IgD-negative memory B cell (primary cell): ENCODE data around the gene TMCC1. TPM values are rescaled to one million over a fixed set of nuclear protein-coding genes. Genes with fewer than 3 reads are reported as not detected.
"Not testable (repeated sequence)": the region's sequence is repeated elsewhere in the genome, so short reads cannot be mapped to it uniquely, and the experiment has no call there.

ENCODE experiments used
- H3K27ac Mint-ChIP-seq, 3 donors: one replicate each; pipeline ENCODE4 v1.8.0; 2020 to 2022; ENCODE audit warnings: mild to moderate bottlenecking in 3 of 3, mixed read lengths in 3 of 3, moderate library complexity in 1 of 3
- H3K27me3 Mint-ChIP-seq: one replicate; pipeline ENCODE4 v1.8.0; 2021; ENCODE audit warnings: mixed read lengths
- H3K36me3 Mint-ChIP-seq: one replicate; pipeline ENCODE4 v1.8.0; 2020; ENCODE audit warnings: mild to moderate bottlenecking, mixed read lengths
- H3K4me1 Mint-ChIP-seq, 3 donors: one replicate each; pipeline ENCODE4 v1.8.0; 2020 to 2022; ENCODE audit warnings: mixed read lengths in 3 of 3, mild to moderate bottlenecking in 1 of 3
- H3K4me3 Mint-ChIP-seq, 4 donors: one replicate each; pipeline ENCODE4 v1.8.0; 2020 to 2022; ENCODE audit warnings: mild to moderate bottlenecking in 4 of 4, mixed read lengths in 4 of 4, moderate library complexity in 3 of 4
- H3K9me3 Mint-ChIP-seq, 3 donors: one replicate each; pipeline ENCODE4 v1.8.0; 2020 to 2021; ENCODE audit warnings: mixed read lengths in 3 of 3, mild to moderate bottlenecking in 1 of 3
- polyA plus RNA-seq: library from polyadenylated mRNA; unstranded; fragments of 300-500 nt; fragmentation: Illumina TruSeq; gene quantifications from one replicate; pipeline ENCODE4 v1.2.3, GENCODE V29; 2021

The TMCC1 gene
- polyA plus RNA-seq, 1 donor from 2014 or later = 8.2 TPM

- peaks cover 0 to 2% (median 0%) of the 10 kb centered on the region in 3 donors for H3K9me3 Mint-ChIP-seq
- no peaks in the 10 kb centered on the region for H3K27me3 Mint-ChIP-seq
- H3K4me1 Mint-ChIP-seq = peaks cover 0 to 2% (median 1%) of the 10 kb centered on the region in 3 donors
- no peak overlapping the region for H3K27ac Mint-ChIP-seq
- H3K36me3 Mint-ChIP-seq = peaks cover 11% of the 10 kb centered on the region
- no peak overlapping the region for H3K4me3 Mint-ChIP-seq
Measured at GRCh38 chr3:129727707-129728106, 165.8 kb downstream of the TMCC1 start.

- H3K27ac Mint-ChIP-seq = no peak overlapping the region
- no peak overlapping the region for H3K4me3 Mint-ChIP-seq
- H3K36me3 Mint-ChIP-seq = peaks cover 6% of the 10 kb centered on the region
- no peaks in the 10 kb centered on the region for H3K27me3 Mint-ChIP-seq
- H3K9me3 Mint-ChIP-seq = no peaks in the 10 kb centered on the region
- peaks cover 0 to 4% (median 1%) of the 10 kb centered on the region in 3 donors for H3K4me1 Mint-ChIP-seq
Measured at GRCh38 chr3:129723558-129724324, 169.8 kb downstream of the TMCC1 start.

GRCh38 chr3:129722527-129722926 lies 171.0 kb downstream of the TMCC1 start:
- Mint-ChIP-seq H3K27ac (no peak overlapping the region), H3K4me1 (peaks cover 0 to 4% (median 1%) of the 10 kb centered on the region in 3 donors), H3K4me3 (no peak overlapping the region), H3K27me3 (no peaks in the 10 kb centered on the region), H3K36me3 (peaks cover 5% of the 10 kb centered on the region), H3K9me3 (no peaks in the 10 kb centered on the region)

- Mint-ChIP-seq H3K4me1 (peaks cover 0 to 6% (median 0%) of the 10 kb centered on the region in 3 donors), H3K4me3 (no peak overlapping the region), H3K36me3 (peaks cover 3% of the 10 kb centered on the region), H3K9me3 (no peaks in the 10 kb centered on the region), H3K27me3 (no peaks in the 10 kb centered on the region), H3K27ac (no peak overlapping the region)
Measured at GRCh38 chr3:129718201-129718600, 175.3 kb downstream of the TMCC1 start.

- Mint-ChIP-seq H3K9me3 (no peaks in the 10 kb centered on the region), H3K4me1 (peaks cover 0 to 4% (median 0%) of the 10 kb centered on the region in 3 donors), H3K36me3 (peaks cover 3% of the 10 kb centered on the region)
Measured at GRCh38 chr3:129715854-129716253, 177.7 kb downstream of the TMCC1 start.

GRCh38 chr3:129708328-129708861 lies 185.1 kb downstream of the TMCC1 start:
- Mint-ChIP-seq H3K36me3 (peaks cover 6% of the 10 kb centered on the region), H3K9me3 (no peaks in the 10 kb centered on the region), H3K27ac (no peak overlapping the region), H3K27me3 (no peaks in the 10 kb centered on the region), H3K4me3 (no peak overlapping the region), H3K4me1 (no peaks in the 10 kb centered on the region)

More at GRCh38 chr3:129715854-129716253, 177.7 kb downstream of the TMCC1 start:
- no peaks in the 10 kb centered on the region for H3K27me3 Mint-ChIP-seq
- no peak overlapping the region for H3K4me3 Mint-ChIP-seq
- H3K27ac Mint-ChIP-seq = no peak overlapping the region

GRCh38 chr3:129705274-129705673 lies 188.2 kb downstream of the TMCC1 start:
- H3K27me3 Mint-ChIP-seq = no peaks in the 10 kb centered on the region
- no peak overlapping the region for H3K4me3 Mint-ChIP-seq
- H3K27ac Mint-ChIP-seq = no peak overlapping the region
- H3K4me1 Mint-ChIP-seq = no peaks in the 10 kb centered on the region
- H3K36me3 Mint-ChIP-seq = peaks cover 6% of the 10 kb centered on the region
- H3K9me3 Mint-ChIP-seq = no peaks in the 10 kb centered on the region

GRCh38 chr3:129703913-129704312 lies 189.6 kb downstream of the TMCC1 start:
- Mint-ChIP-seq H3K4me1 (no peaks in the 10 kb centered on the region), H3K9me3 (no peaks in the 10 kb centered on the region), H3K27me3 (no peaks in the 10 kb centered on the region), H3K27ac (no peak overlapping the region), H3K4me3 (no peak overlapping the region), H3K36me3 (peaks cover 6% of the 10 kb centered on the region)

GRCh38 chr3:129702934-129703712 lies 190.4 kb downstream of the TMCC1 start:
- H3K27me3 Mint-ChIP-seq = no peaks in the 10 kb centered on the region
- no peak overlapping the region for H3K4me3 Mint-ChIP-seq
- H3K9me3 Mint-ChIP-seq = no peaks in the 10 kb centered on the region
- peaks cover 6% of the 10 kb centered on the region for H3K36me3 Mint-ChIP-seq
- H3K27ac Mint-ChIP-seq = peak overlapping the region in 1 of 3 donors; percentile 11
- no peaks in the 10 kb centered on the region for H3K4me1 Mint-ChIP-seq

- peak overlapping the region in 1 of 3 donors; percentile 50 for H3K27ac Mint-ChIP-seq
- H3K4me1 Mint-ChIP-seq = peaks cover 0 to 2% (median 0%) of the 10 kb centered on the region in 3 donors
- peaks cover 12% of the 10 kb centered on the region for H3K36me3 Mint-ChIP-seq
- H3K9me3 Mint-ChIP-seq = peaks cover 0 to 5% (median 2%) of the 10 kb centered on the region in 3 donors
- H3K27me3 Mint-ChIP-seq = no peaks in the 10 kb centered on the region
- H3K4me3 Mint-ChIP-seq = no peak overlapping the region
Measured at GRCh38 chr3:129701161-129701560, 192.3 kb downstream of the TMCC1 start.

GRCh38 chr3:129699612-129700011 lies 193.9 kb downstream of the TMCC1 start:
- H3K27me3 Mint-ChIP-seq = no peaks in the 10 kb centered on the region
- H3K4me1 Mint-ChIP-seq = peaks cover 0 to 3% (median 2%) of the 10 kb centered on the region in 3 donors
- peaks cover 3 to 10% (median 4%) of the 10 kb centered on the region in 3 donors for H3K9me3 Mint-ChIP-seq

GRCh38 chr3:129699199-129699598 lies 194.3 kb downstream of the TMCC1 start:
- Mint-ChIP-seq H3K4me1 (peaks cover 0 to 3% (median 2%) of the 10 kb centered on the region in 3 donors), H3K27ac (no peak overlapping the region), H3K27me3 (no peaks in the 10 kb centered on the region), H3K36me3 (peaks cover 10% of the 10 kb centered on the region), H3K4me3 (no peak overlapping the region), H3K9me3 (peaks cover 3 to 10% (median 4%) of the 10 kb centered on the region in 3 donors)

More at GRCh38 chr3:129699612-129700011, 193.9 kb downstream of the TMCC1 start:
- H3K36me3 Mint-ChIP-seq = peaks cover 10% of the 10 kb centered on the region
- no peak overlapping the region for H3K4me3 Mint-ChIP-seq
- no peak overlapping the region for H3K27ac Mint-ChIP-seq

GRCh38 chr3:129697229-129697969 lies 196.1 kb downstream of the TMCC1 start:
- no peaks in the 10 kb centered on the region for H3K27me3 Mint-ChIP-seq
- H3K9me3 Mint-ChIP-seq = peaks cover 3 to 10% (median 4%) of the 10 kb centered on the region in 3 donors
- H3K36me3 Mint-ChIP-seq = peaks cover 10% of the 10 kb centered on the region
- no peak overlapping the region for H3K27ac Mint-ChIP-seq
- H3K4me1 Mint-ChIP-seq = peaks cover 0 to 5% (median 2%) of the 10 kb centered on the region in 3 donors
- H3K4me3 Mint-ChIP-seq = no peak overlapping the region

- peaks cover 10% of the 10 kb centered on the region for H3K36me3 Mint-ChIP-seq
- H3K9me3 Mint-ChIP-seq = not testable (repeated sequence)
Measured at GRCh38 chr3:129696430-129696829, 197.1 kb downstream of the TMCC1 start.

More at GRCh38 chr3:129696430-129696829, 197.1 kb downstream of the TMCC1 start:
- H3K27me3 Mint-ChIP-seq, H3K4me3 Mint-ChIP-seq, H3K4me1 Mint-ChIP-seq: not testable (repeated sequence)
- peak overlapping the region in 1 of 3 donors; percentile 86 for H3K27ac Mint-ChIP-seq
